GM06990 (cell line): ENCODE results near the gene PCDHA12.
"Not testable (repeated sequence)": the region's sequence is repeated elsewhere in the genome, so short reads cannot be mapped to it uniquely, and the experiment has no call there.

Experiments
- DNase-seq: peaks from one replicate; pipeline ENCODE4 v3.0.0-alpha.2; 2011; ENCODE audit not compliant: insufficient read length; ENCODE audit errors: extremely low read depth
- H3K27me3 ChIP-seq: replicated peaks from 2 replicates; pipeline ENCODE4 v1.6.0; 2011; ENCODE audit warnings: low read length; ENCODE audit not compliant: control insufficient read depth, insufficient read depth
- H3K36me3 ChIP-seq: 2 replicates; pipeline ENCODE4 v1.5.1; 2011; ENCODE audit warnings: low read length; ENCODE audit not compliant: control insufficient read depth, insufficient read depth
- H3K4me3 ChIP-seq: replicated peaks from 2 replicates; pipeline ENCODE4 v1.5.1; 2011; ENCODE audit warnings: low read depth, mild to moderate bottlenecking, control low read depth, low read length
- TF ChIP-seq, protein P1 (sequence below): IDR thresholded peaks from 2 replicates; pipeline ENCODE4 v1.5.1; 2011; ENCODE audit warnings: low read length, control low read depth, mild to moderate bottlenecking, inconsistent platforms; ENCODE audit not compliant: insufficient read depth, poor library complexity, severe bottlenecking

The PCDHA12 gene

DNA sequence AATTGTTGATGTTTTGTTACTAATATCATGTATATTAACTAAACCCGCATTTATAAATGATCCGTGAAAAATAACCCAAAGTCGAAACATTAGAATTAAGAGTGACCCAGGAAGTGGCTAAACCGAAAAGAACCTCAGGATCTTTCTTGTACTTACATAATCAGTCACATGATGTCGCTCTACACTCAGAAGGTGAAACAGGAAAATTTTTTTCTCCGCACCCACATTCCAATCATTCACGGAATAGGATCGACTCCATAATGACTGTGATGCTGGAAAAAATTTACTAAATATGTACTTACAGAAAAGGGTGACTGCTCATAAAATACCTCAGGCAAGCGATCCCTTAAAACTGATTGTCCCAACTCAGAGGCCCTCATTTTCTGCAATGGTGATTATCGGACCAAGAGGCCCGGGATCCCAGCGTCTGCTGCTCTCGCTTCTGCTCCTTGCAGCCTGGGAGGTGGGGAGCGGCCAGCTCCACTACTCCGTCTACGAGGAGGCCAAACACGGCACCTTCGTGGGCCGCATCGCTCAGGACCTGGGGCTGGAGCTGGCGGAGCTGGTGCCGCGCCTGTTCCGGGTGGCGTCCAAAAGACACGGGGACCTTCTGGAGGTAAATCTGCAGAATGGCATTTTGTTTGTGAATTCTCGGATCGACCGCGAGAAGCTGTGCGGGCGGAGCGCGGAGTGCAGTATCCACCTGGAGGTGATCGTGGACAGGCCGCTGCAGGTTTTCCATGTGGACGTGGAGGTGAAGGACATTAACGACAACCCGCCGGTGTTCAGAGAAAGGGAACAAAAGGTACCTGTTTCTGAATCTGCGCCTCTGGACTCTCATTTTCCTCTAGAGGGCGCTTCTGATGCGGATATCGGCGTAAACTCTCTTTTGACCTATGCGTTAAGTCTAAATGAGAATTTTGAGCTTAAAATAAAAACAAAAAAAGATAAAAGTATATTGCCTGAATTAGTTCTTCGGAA is at the start of gene PCDHA12:
Gene PCDHA12 (plus strand): TSS at position 224 of the 981 bp plus-strand sequence. CDS start 165 bp downstream, at position 389.
- no peak within 1 kb of the TSS for H3K4me3 ChIP-seq
- TF ChIP-seq, protein P1, sequence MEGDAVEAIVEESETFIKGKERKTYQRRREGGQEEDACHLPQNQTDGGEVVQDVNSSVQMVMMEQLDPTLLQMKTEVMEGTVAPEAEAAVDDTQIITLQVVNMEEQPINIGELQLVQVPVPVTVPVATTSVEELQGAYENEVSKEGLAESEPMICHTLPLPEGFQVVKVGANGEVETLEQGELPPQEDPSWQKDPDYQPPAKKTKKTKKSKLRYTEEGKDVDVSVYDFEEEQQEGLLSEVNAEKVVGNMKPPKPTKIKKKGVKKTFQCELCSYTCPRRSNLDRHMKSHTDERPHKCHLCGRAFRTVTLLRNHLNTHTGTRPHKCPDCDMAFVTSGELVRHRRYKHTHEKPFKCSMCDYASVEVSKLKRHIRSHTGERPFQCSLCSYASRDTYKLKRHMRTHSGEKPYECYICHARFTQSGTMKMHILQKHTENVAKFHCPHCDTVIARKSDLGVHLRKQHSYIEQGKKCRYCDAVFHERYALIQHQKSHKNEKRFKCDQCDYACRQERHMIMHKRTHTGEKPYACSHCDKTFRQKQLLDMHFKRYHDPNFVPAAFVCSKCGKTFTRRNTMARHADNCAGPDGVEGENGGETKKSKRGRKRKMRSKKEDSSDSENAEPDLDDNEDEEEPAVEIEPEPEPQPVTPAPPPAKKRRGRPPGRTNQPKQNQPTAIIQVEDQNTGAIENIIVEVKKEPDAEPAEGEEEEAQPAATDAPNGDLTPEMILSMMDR, result no peak
- DNase-seq, result no peak

GRCh38 chr5:140827704-140828361 is 47.3 kb upstream of the PCDHA12 start, which contains the start of gene PCDHA6:
Gene PCDHA6, plus strand, starts transcription at chr5:140827960. Its CDS starts 132 bp downstream, at chr5:140828092.
- TF ChIP-seq, protein P1, result no peak
- no peak within 1 kb of the TSS for H3K4me3 ChIP-seq
- no peak for DNase-seq

More for the DNA sequence above, at the start of gene PCDHA12:
- H3K27me3 ChIP-seq, result no peaks in the 10 kb centered on the region
- no peaks in the 10 kb centered on the region for H3K36me3 ChIP-seq

DNA sequence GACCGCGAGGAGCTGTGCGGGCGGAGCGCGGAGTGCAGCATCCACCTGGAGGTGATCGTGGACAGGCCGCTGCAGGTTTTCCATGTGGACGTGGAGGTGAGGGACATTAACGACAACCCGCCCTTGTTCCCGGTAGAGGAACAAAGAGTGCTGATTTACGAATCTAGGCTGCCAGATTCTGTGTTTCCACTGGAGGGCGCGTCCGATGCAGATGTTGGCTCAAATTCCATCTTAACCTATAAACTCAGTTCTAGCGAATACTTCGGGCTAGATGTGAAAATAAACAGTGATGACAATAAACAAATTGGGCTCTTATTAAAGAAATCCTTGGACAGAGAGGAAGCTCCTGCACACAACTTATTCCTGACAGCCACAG is 46.8 kb upstream of the PCDHA12 start:
- TF ChIP-seq, protein P1, result no peak
- Histone ChIP-seq H3K27me3 (no peaks in the 10 kb centered on the region), H3K4me3 (no peak overlapping the region), H3K36me3 (no peaks in the 10 kb centered on the region)
- no peak for DNase-seq

More at GRCh38 chr5:140827704-140828361, 47.3 kb upstream of the PCDHA12 start, which contains the start of gene PCDHA6:
- H3K36me3 ChIP-seq, result no peaks in the 10 kb centered on the region
- no peaks in the 10 kb centered on the region for H3K27me3 ChIP-seq

DNA sequence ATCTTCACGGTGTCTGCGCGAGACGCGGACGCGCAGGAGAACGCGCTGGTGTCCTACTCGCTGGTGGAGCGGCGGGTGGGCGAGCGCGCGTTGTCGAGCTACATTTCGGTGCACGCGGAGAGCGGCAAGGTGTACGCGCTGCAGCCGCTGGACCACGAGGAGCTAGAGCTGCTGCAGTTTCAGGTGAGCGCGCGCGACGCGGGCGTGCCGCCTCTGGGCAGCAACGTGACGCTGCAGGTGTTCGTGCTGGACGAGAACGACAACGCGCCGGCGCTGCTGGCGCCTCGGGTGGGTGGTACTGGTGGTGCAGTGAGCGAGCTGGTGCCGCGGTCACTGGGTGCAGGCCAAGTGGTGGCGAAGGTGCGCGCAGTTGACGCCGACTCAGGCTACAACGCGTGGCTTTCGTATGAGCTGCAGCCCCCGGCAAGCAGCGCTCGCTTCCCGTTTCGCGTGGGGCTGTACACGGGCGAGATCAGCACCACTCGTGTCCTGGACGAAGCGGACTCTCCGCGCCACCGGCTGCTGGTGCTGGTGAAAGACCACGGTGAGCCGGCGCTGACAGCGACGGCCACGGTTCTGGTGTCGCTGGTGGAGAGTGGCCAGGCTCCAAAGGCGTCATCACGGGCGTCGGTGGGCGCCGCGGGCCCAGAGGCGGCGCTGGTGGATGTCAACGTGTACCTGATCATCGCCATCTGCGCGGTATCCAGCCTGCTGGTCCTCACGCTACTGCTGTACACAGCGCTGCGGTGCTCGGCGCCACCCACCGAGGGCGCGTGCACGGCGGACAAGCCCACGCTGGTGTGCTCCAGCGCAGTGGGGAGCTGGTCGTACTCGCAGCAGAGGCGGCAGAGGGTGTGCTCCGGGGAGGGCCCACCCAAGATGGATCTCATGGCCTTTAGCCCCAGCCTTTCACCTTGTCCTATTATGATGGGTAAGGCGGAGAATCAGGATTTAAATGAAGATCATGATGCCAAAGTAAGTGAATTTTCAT is 45.3 kb upstream of the PCDHA12 start:
- H3K4me3 ChIP-seq, DNase-seq, H3K36me3 ChIP-seq, H3K27me3 ChIP-seq: not testable (repeated sequence)

- no peak within 1 kb of the TSS for H3K4me3 ChIP-seq
- H3K36me3 ChIP-seq, result no peaks in the 10 kb centered on the region
- TF ChIP-seq, protein P1, result no peak
- DNase-seq, result no peak
- H3K27me3 ChIP-seq, result no peaks in the 10 kb centered on the region
Measured at GRCh38 chr5:140833993-140834392, 41.1 kb upstream of the PCDHA12 start, which contains the start of gene PCDHA7. Gene PCDHA7, plus strand, starts transcription at chr5:140834269. Its CDS starts 115 bp downstream, at chr5:140834384.

GRCh38 chr5:140834439-140835008 is 40.6 kb upstream of the PCDHA12 start:
- not testable (repeated sequence) for H3K4me3 ChIP-seq, H3K27me3 ChIP-seq, H3K36me3 ChIP-seq, DNase-seq
